KMS-11 (cell line): Measurements from ENCODE around the gene ADGRV1.

Source experiments
- H2AFZ ChIP-seq: fragments of 200-600 bp; sonication (generic); 2 replicates; pipeline ENCODE4 v1.6.1; 2016; ENCODE audit warnings: antibody characterized with exemption, mixed run types, low read depth
- H3K27ac ChIP-seq: fragments of 200-600 bp; sonication (generic); 2 replicates; pipeline ENCODE4 v1.6.1; 2016; ENCODE audit warnings: mild to moderate bottlenecking, mixed run types
- H3K27me3 ChIP-seq: fragments of 200-600 bp; sonication (generic); 2 replicates; pipeline ENCODE4 v1.6.1; 2017; ENCODE audit warnings: mild to moderate bottlenecking, low read depth, mixed run types, moderate library complexity; ENCODE audit not compliant: insufficient read depth
- H3K36me3 ChIP-seq: fragments of 200-600 bp; sonication (generic); 2 replicates; pipeline ENCODE4 v1.6.1; 2017; ENCODE audit warnings: mild to moderate bottlenecking, mixed run types; ENCODE audit not compliant: insufficient read depth
- H3K4me1 ChIP-seq: fragments of 200-600 bp; sonication (generic); 2 replicates; pipeline ENCODE4 v1.6.1; 2016; ENCODE audit warnings: mild to moderate bottlenecking, low read depth, mixed run types; ENCODE audit not compliant: poor library complexity, severe bottlenecking
- H3K4me2 ChIP-seq: fragments of 200-600 bp; sonication (generic); 2 replicates; pipeline ENCODE4 v1.7.0; 2016; ENCODE audit warnings: mild to moderate bottlenecking, mixed run types
- H3K4me3 ChIP-seq: fragments of 200-600 bp; sonication (generic); IDR thresholded peaks from 2 replicates; pipeline ENCODE4 v1.6.1; 2017; ENCODE audit warnings: low read depth, low read length, mixed read lengths; ENCODE audit not compliant: insufficient read depth
- H3K79me2 ChIP-seq: fragments of 200-600 bp; sonication (generic); 2 replicates; pipeline ENCODE4 v1.6.1; 2016; ENCODE audit warnings: low read depth, mixed run types; ENCODE audit not compliant: insufficient read depth
- H3K9ac ChIP-seq: fragments of 200-600 bp; sonication (generic); 2 replicates; pipeline ENCODE4 v1.6.1; 2016; ENCODE audit warnings: mild to moderate bottlenecking, mixed run types
- H4K20me1 ChIP-seq: fragments of 200-600 bp; sonication (generic); 2 replicates; pipeline ENCODE4 v1.6.1; 2016; ENCODE audit warnings: mild to moderate bottlenecking, mixed run types; ENCODE audit not compliant: insufficient read depth
- TF ChIP-seq, protein P1 (sequence below): fragments of 200-600 bp; sonication (generic); conservative IDR thresholded peaks from 2 replicates; pipeline ENCODE4 v1.6.1; 2017; ENCODE audit warnings: low read depth, mild to moderate bottlenecking, antibody characterized with exemption, low read length, moderate library complexity, mixed read lengths

ADGRV1 gene

DNA sequence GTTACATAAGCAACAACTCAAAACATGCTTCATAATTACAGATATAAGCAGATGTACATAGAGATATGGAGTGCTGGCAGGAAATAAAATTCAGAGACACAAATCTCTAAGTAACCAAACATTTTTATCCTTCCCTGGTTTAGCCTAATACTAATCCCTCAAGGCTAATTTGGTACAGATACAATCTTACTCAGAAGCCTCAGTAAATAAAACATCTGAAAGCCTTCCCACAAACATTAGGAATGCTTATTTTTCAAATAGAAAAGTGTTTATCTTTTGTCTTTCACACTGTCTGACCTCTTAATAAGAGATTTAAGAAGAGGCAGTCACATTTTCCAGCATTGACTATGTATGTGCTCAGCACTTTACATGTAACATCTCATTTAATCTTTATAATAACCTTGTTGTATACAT lies 425.1 kb downstream of the ADGRV1 start:
- no peak overlapping the region for H2AFZ ChIP-seq
- H3K27ac ChIP-seq: no peak overlapping the region
- no peaks in the 10 kb centered on the region for H3K27me3 ChIP-seq
- H3K4me1 ChIP-seq: no peaks in the 10 kb centered on the region
- H4K20me1 ChIP-seq: no peaks in the 10 kb centered on the region
- no peaks in the 10 kb centered on the region for H3K79me2 ChIP-seq
- TF ChIP-seq, protein P1, sequence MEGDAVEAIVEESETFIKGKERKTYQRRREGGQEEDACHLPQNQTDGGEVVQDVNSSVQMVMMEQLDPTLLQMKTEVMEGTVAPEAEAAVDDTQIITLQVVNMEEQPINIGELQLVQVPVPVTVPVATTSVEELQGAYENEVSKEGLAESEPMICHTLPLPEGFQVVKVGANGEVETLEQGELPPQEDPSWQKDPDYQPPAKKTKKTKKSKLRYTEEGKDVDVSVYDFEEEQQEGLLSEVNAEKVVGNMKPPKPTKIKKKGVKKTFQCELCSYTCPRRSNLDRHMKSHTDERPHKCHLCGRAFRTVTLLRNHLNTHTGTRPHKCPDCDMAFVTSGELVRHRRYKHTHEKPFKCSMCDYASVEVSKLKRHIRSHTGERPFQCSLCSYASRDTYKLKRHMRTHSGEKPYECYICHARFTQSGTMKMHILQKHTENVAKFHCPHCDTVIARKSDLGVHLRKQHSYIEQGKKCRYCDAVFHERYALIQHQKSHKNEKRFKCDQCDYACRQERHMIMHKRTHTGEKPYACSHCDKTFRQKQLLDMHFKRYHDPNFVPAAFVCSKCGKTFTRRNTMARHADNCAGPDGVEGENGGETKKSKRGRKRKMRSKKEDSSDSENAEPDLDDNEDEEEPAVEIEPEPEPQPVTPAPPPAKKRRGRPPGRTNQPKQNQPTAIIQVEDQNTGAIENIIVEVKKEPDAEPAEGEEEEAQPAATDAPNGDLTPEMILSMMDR: no peak
- H3K4me2 ChIP-seq: no peak overlapping the region
- H3K9ac ChIP-seq: no peak overlapping the region
- H3K36me3 ChIP-seq: no peaks in the 10 kb centered on the region
- H3K4me3 ChIP-seq: no peak overlapping the region

DNA sequence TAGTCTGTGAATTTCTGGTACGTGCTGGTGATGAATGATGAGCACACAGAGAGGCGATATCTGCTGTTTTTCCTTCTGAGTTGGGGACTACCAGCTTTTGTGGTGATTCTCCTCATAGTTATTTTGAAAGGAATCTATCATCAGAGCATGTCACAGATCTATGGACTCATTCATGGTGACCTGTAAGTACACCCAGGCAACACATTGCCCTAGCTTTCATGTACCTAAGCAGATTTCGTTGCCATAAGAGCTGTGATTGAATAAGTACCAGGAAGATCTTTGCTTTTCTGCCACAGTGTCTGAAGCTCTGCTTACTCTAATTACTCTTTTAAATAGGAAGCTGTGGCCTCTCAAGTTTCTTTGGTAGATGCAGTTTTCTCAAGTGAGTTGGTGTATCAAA lies 426.7 kb downstream of the ADGRV1 start:
- no peak overlapping the region for H3K27ac ChIP-seq
- no peak overlapping the region for H3K4me2 ChIP-seq
- no peak overlapping the region for H3K4me3 ChIP-seq
- H3K36me3 ChIP-seq: no peaks in the 10 kb centered on the region
- no peak overlapping the region for H2AFZ ChIP-seq
- TF ChIP-seq, protein P1: no peak
- no peaks in the 10 kb centered on the region for H3K4me1 ChIP-seq
- H4K20me1 ChIP-seq: no peaks in the 10 kb centered on the region
- no peak overlapping the region for H3K9ac ChIP-seq
- H3K27me3 ChIP-seq: no peaks in the 10 kb centered on the region
- H3K79me2 ChIP-seq: no peaks in the 10 kb centered on the region

DNA sequence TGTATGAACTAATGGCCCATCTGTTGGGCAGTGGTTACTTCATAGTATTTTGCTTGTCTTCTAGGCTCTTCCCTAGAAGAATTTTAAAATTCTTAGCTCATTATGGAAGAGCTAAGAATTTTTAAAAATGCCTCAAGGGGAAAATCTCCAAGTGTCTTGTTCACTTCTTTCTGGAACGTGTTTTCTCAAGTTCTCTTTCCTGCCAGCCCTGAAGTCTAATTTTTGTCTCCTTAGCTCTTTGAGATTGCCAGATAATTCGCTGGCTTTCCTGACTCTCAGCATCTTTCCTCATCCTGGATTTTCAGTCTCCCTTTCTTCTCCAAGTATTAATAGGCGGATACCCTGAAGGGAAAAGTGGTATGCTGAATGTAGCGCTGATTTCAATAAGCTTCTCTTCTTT lies 429.1 kb downstream of the ADGRV1 start:
- H3K4me2 ChIP-seq: no peak overlapping the region
- no peak overlapping the region for H3K4me3 ChIP-seq
- H4K20me1 ChIP-seq: no peaks in the 10 kb centered on the region
- no peak overlapping the region for H2AFZ ChIP-seq
- H3K36me3 ChIP-seq: no peaks in the 10 kb centered on the region
- no peaks in the 10 kb centered on the region for H3K4me1 ChIP-seq
- H3K79me2 ChIP-seq: no peaks in the 10 kb centered on the region
- no peaks in the 10 kb centered on the region for H3K27me3 ChIP-seq
- TF ChIP-seq, protein P1: no peak
- H3K27ac ChIP-seq: no peak overlapping the region
- no peak overlapping the region for H3K9ac ChIP-seq

- no peaks in the 10 kb centered on the region for H3K79me2 ChIP-seq
- H3K4me3 ChIP-seq: no peak overlapping the region
- no peak overlapping the region for H2AFZ ChIP-seq
- TF ChIP-seq, protein P1: no peak
- H3K4me2 ChIP-seq: no peak overlapping the region
- no peaks in the 10 kb centered on the region for H4K20me1 ChIP-seq
- H3K9ac ChIP-seq: no peak overlapping the region
- no peak overlapping the region for H3K27ac ChIP-seq
- H3K36me3 ChIP-seq: no peaks in the 10 kb centered on the region
- no peaks in the 10 kb centered on the region for H3K27me3 ChIP-seq
- no peaks in the 10 kb centered on the region for H3K4me1 ChIP-seq
Measured at GRCh38 chr5:90991201-90991600, 432.6 kb downstream of the ADGRV1 start.
